SK-N-SH (cell line): ENCODE measurements around the gene OR7A10.

Experiments used
- CHD2 ChIP-seq: fragments of 150-350 bp; IDR thresholded peaks from 2 replicates; pipeline ENCODE4 v1.6.1; 2018; ENCODE audit warnings: low read length; ENCODE audit not compliant: partially characterized antibody
- EP300 ChIP-seq, 2 experiments: IDR thresholded peaks; 2 replicates each; pipeline versions ENCODE4 v1.4.0 to v1.6.1; 2012; ENCODE audit warnings: borderline replicate concordance in 1 of 2, low read depth in 1 of 2, low read length in 1 of 2
- FOXM1 ChIP-seq: IDR thresholded peaks from 2 replicates; pipeline ENCODE4 v1.4.0; 2012; ENCODE audit warnings: low read depth, mild to moderate bottlenecking
- GATA2 ChIP-seq: sonication (generic); formaldehyde crosslinking; IDR thresholded peaks from 2 replicates; pipeline ENCODE4 v1.5.0; 2020; ENCODE audit warnings: mild to moderate bottlenecking, missing genetic modification reagents
- MXI1 ChIP-seq: IDR thresholded peaks from 2 replicates; pipeline ENCODE4 v1.6.1; 2012; ENCODE audit warnings: mild to moderate bottlenecking, low read depth, low read length, improper control_type of control experiment
- POLR2AphosphoS5 ChIP-seq: IDR thresholded peaks from 2 replicates; pipeline ENCODE4 v1.6.1; 2012; ENCODE audit warnings: low read depth, low read length
- RAD21 ChIP-seq: IDR thresholded peaks from 2 replicates; pipeline ENCODE4 v1.6.1; 2012; ENCODE audit warnings: mild to moderate bottlenecking, low read length
- RFX5 ChIP-seq: IDR thresholded peaks from 2 replicates; pipeline ENCODE4 v1.6.1; 2012; ENCODE audit warnings: mild to moderate bottlenecking, improper control_type of control experiment, low read length
- TAF1 ChIP-seq: IDR thresholded peaks from 2 replicates; pipeline ENCODE4 v1.6.1; 2012; ENCODE audit warnings: low read depth, mild to moderate bottlenecking, low read length, moderate library complexity, borderline replicate concordance
- ZBTB33 ChIP-seq: IDR thresholded peaks from 2 replicates; pipeline ENCODE4 v1.4.0; 2012; ENCODE audit warnings: low read depth, borderline replicate concordance
- TF ChIP-seq, protein P1 (sequence below): fragments of 200-600 bp; sonication (generic); IDR thresholded peaks from 2 replicates; pipeline ENCODE4 v1.6.1; 2017; ENCODE audit warnings: antibody characterized with exemption, mild to moderate bottlenecking, moderate library complexity
- TF ChIP-seq, protein P2 (sequence below): IDR thresholded peaks from 2 replicates; pipeline ENCODE4 v1.6.1; 2012; ENCODE audit warnings: mild to moderate bottlenecking, low read depth, low read length, moderate library complexity
- TF ChIP-seq, protein P3 (sequence below): fragments of 150-350 bp; IDR thresholded peaks from 2 replicates; pipeline ENCODE4 v1.6.1; 2017; ENCODE audit warnings: antibody characterized with exemption, low read length, low read depth, borderline replicate concordance

DNA sequence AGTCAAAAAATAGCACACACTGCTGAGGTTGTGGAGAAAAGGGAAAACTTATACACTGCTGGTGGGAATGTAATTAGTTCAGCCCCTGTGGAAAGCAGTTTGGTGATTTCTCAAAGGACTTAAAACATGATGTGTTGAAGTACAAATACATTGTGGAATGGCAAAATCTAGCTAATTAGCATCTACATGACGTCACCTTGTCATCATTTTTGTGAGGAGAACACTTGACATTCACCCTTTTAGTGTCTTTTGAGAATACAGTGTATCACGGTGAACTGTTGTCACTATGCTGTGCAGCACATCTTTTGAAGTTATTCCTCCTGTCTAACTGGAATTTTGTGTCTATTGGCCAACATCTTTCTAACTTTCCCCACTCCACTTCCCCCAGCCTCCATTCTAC, 5.6 kb downstream of the OR7A10 start:
- TF ChIP-seq, protein P1, sequence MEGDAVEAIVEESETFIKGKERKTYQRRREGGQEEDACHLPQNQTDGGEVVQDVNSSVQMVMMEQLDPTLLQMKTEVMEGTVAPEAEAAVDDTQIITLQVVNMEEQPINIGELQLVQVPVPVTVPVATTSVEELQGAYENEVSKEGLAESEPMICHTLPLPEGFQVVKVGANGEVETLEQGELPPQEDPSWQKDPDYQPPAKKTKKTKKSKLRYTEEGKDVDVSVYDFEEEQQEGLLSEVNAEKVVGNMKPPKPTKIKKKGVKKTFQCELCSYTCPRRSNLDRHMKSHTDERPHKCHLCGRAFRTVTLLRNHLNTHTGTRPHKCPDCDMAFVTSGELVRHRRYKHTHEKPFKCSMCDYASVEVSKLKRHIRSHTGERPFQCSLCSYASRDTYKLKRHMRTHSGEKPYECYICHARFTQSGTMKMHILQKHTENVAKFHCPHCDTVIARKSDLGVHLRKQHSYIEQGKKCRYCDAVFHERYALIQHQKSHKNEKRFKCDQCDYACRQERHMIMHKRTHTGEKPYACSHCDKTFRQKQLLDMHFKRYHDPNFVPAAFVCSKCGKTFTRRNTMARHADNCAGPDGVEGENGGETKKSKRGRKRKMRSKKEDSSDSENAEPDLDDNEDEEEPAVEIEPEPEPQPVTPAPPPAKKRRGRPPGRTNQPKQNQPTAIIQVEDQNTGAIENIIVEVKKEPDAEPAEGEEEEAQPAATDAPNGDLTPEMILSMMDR: no peak
- TF ChIP-seq, protein P2, sequence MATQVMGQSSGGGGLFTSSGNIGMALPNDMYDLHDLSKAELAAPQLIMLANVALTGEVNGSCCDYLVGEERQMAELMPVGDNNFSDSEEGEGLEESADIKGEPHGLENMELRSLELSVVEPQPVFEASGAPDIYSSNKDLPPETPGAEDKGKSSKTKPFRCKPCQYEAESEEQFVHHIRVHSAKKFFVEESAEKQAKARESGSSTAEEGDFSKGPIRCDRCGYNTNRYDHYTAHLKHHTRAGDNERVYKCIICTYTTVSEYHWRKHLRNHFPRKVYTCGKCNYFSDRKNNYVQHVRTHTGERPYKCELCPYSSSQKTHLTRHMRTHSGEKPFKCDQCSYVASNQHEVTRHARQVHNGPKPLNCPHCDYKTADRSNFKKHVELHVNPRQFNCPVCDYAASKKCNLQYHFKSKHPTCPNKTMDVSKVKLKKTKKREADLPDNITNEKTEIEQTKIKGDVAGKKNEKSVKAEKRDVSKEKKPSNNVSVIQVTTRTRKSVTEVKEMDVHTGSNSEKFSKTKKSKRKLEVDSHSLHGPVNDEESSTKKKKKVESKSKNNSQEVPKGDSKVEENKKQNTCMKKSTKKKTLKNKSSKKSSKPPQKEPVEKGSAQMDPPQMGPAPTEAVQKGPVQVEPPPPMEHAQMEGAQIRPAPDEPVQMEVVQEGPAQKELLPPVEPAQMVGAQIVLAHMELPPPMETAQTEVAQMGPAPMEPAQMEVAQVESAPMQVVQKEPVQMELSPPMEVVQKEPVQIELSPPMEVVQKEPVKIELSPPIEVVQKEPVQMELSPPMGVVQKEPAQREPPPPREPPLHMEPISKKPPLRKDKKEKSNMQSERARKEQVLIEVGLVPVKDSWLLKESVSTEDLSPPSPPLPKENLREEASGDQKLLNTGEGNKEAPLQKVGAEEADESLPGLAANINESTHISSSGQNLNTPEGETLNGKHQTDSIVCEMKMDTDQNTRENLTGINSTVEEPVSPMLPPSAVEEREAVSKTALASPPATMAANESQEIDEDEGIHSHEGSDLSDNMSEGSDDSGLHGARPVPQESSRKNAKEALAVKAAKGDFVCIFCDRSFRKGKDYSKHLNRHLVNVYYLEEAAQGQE: no peak
- no peak for TF ChIP-seq RFX5
- no peak for TF ChIP-seq FOXM1
- TF ChIP-seq MXI1: no peak
- no peak for TF ChIP-seq POLR2AphosphoS5
- no peak for TF ChIP-seq EP300 (IDR thresholded peaks at IDR 0.05; ENCODE audit: borderline replicate concordance in 1 of 2, low read depth in 1 of 2, low read length in 1 of 2)
- TF ChIP-seq ZBTB33: no peak
- TF ChIP-seq, protein P3, sequence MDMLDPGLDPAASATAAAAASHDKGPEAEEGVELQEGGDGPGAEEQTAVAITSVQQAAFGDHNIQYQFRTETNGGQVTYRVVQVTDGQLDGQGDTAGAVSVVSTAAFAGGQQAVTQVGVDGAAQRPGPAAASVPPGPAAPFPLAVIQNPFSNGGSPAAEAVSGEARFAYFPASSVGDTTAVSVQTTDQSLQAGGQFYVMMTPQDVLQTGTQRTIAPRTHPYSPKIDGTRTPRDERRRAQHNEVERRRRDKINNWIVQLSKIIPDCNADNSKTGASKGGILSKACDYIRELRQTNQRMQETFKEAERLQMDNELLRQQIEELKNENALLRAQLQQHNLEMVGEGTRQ: no peak
- no peak for TF ChIP-seq TAF1
- TF ChIP-seq GATA2: no peak
- no peak for TF ChIP-seq RAD21
- no peak for TF ChIP-seq CHD2
